GM23338 (cell line): ENCODE measurements around the gene BMP5. TPM values are rescaled to one million over a fixed set of nuclear protein-coding genes. Genes with fewer than 3 reads are reported as not detected.
A peak's percentile ranks its signal among the peaks of the same experiment; 100 is the strongest.

Source experiments
- ATAC-seq: fragments of 200-7000 bp; cut with Tn5 transposase; 3 replicates; pipeline ENCODE4 v1.9.1; 2020
- DNase-seq: peaks from one replicate; pipeline ENCODE4 v3.0.0-alpha.2; 2015; ENCODE audit warnings: low spot score
- H2AFZ ChIP-seq: fragments of 200-600 bp; sonication (generic); 2 replicates; pipeline ENCODE4 v1.8.0; 2016; ENCODE audit warnings: antibody characterized with exemption, mild to moderate bottlenecking, moderate library complexity
- H3F3A ChIP-seq: fragments of 200-600 bp; sonication (generic); replicated peaks from 2 replicates; pipeline ENCODE4 v1.8.0; 2017; ENCODE audit warnings: antibody characterized with exemption, mixed run types, low read depth
- H3K27ac ChIP-seq: fragments of 200-600 bp; sonication (generic); 2 replicates; pipeline ENCODE4 v1.6.1; 2016; ENCODE audit warnings: low read depth
- H3K27me3 ChIP-seq: fragments of 200-600 bp; sonication (generic); 2 replicates; pipeline ENCODE4 v1.8.0; 2016; ENCODE audit warnings: mild to moderate bottlenecking, mixed run types, moderate library complexity; ENCODE audit not compliant: insufficient read depth
- H3K36me3 ChIP-seq: fragments of 200-600 bp; sonication (generic); 2 replicates; pipeline ENCODE4 v1.8.0; 2016; ENCODE audit warnings: mild to moderate bottlenecking; ENCODE audit not compliant: insufficient read depth
- H3K4me1 ChIP-seq: fragments of 200-600 bp; sonication (generic); 2 replicates; pipeline ENCODE4 v1.8.0; 2016; ENCODE audit warnings: mild to moderate bottlenecking, moderate library complexity; ENCODE audit not compliant: insufficient read depth
- H3K4me2 ChIP-seq: fragments of 200-600 bp; sonication (generic); 2 replicates; pipeline ENCODE4 v1.7.1; 2017; ENCODE audit warnings: mixed run types
- H3K4me3 ChIP-seq: fragments of 200-600 bp; sonication (generic); 2 replicates; pipeline ENCODE4 v1.6.1; 2016; ENCODE audit warnings: mixed run types
- H3K79me2 ChIP-seq: fragments of 200-600 bp; sonication (generic); replicated peaks from 2 replicates; pipeline ENCODE4 v1.8.0; 2017; ENCODE audit warnings: mild to moderate bottlenecking; ENCODE audit not compliant: insufficient read depth
- H3K9me2 ChIP-seq: fragments of 200-600 bp; sonication (generic); 2 replicates; pipeline ENCODE4 v1.8.0; 2017; ENCODE audit not compliant: insufficient read depth
- H4K20me1 ChIP-seq: fragments of 200-600 bp; sonication (generic); replicated peaks from 2 replicates; pipeline ENCODE4 v1.8.0; 2017; ENCODE audit warnings: mild to moderate bottlenecking; ENCODE audit not compliant: insufficient read depth
- H3K27ac Mint-ChIP-seq: 2 replicates; pipeline ENCODE4 v1.8.0; 2020; ENCODE audit warnings: inconsistent platforms, mild to moderate bottlenecking, moderate library complexity, mixed read lengths
- H3K27me3 Mint-ChIP-seq: 3 replicates; pipeline ENCODE4 v1.8.0; 2022; ENCODE audit warnings: low read depth, mild to moderate bottlenecking, moderate library complexity, mixed read lengths, inconsistent platforms; ENCODE audit not compliant: insufficient read depth, poor library complexity
- H3K36me3 Mint-ChIP-seq: 3 replicates; pipeline ENCODE4 v1.8.0; 2021; ENCODE audit warnings: low read depth, mild to moderate bottlenecking, inconsistent platforms, moderate library complexity, mixed read lengths
- H3K4me1 Mint-ChIP-seq: 3 replicates; pipeline ENCODE4 v1.8.0; 2020; ENCODE audit warnings: mild to moderate bottlenecking, inconsistent platforms, mixed read lengths
- H3K4me3 Mint-ChIP-seq: 3 replicates; pipeline ENCODE4 v1.8.0; 2021; ENCODE audit warnings: moderate library complexity, mild to moderate bottlenecking, inconsistent platforms, mixed read lengths
- H3K9me3 Mint-ChIP-seq: 3 replicates; pipeline ENCODE4 v1.8.0; 2020; ENCODE audit warnings: moderate library complexity, mild to moderate bottlenecking, inconsistent platforms, mixed read lengths
- CREB1 ChIP-seq: fragments of 250-450 bp; sonication (Bioruptor Pico); IDR thresholded peaks from 2 replicates; pipeline ENCODE4 v1.5.0; 2020; ENCODE audit warnings: low read depth, mild to moderate bottlenecking, moderate library complexity
- EZH2 ChIP-seq: fragments of 200-600 bp; sonication (generic); IDR thresholded peaks from one replicate; pipeline ENCODE4 v1.8.0; 2017; ENCODE audit warnings: antibody characterized with exemption, mild to moderate bottlenecking, low read depth; ENCODE audit not compliant: unreplicated experiment
- EZH2phosphoT487 ChIP-seq: fragments of 200-600 bp; sonication (generic); IDR thresholded peaks from one replicate; pipeline ENCODE4 v1.8.1; 2018; ENCODE audit warnings: antibody characterized with exemption; ENCODE audit not compliant: unreplicated experiment
- JUNB ChIP-seq: IDR thresholded peaks from one replicate; pipeline ENCODE4 v1.6.1; 2016; ENCODE audit warnings: antibody characterized with exemption; ENCODE audit not compliant: unreplicated experiment
- NANOG ChIP-seq: IDR thresholded peaks from 2 replicates; pipeline ENCODE4 v1.6.1; 2016; ENCODE audit warnings: antibody characterized with exemption, borderline replicate concordance
- POLR2AphosphoS5 ChIP-seq: IDR thresholded peaks from 2 replicates; pipeline ENCODE4 v1.6.1; 2016; ENCODE audit warnings: antibody characterized with exemption, low read depth
- STAT1 ChIP-seq: IDR thresholded peaks from one replicate; pipeline ENCODE4 v1.6.1; 2016; ENCODE audit warnings: antibody characterized with exemption; ENCODE audit not compliant: unreplicated experiment
- ZNF114 ChIP-seq: fragments of 250-450 bp; sonication (Bioruptor Pico); IDR thresholded peaks from 2 replicates; pipeline ENCODE4 v1.5.0; 2020; ENCODE audit warnings: mild to moderate bottlenecking, moderate library complexity
- polyA plus RNA-seq: library from polyadenylated mRNA; unstranded; fragments of >200 nt; fragmentation: Nextera tagmentation; extraction: Ambion mirVana; gene quantifications from 2 replicates; pipeline ENCODE4 v1.2.1, GENCODE V29; 2016
- total RNA-seq: library from RNA; depleted of rRNA; stranded (reverse); fragments of >200 nt; shearing (Covaris generic); gene quantifications from 2 replicates; pipeline ENCODE4 v1.2.3, GENCODE V29; 2014
- TF ChIP-seq, protein P1 (sequence below): IDR thresholded peaks from 2 replicates; pipeline ENCODE4 v1.6.1; 2016; ENCODE audit warnings: antibody characterized with exemption
- TF ChIP-seq, protein P2 (sequence below), 2 experiments: fragments of 200-600 bp in 1 of 2; sonication (generic) in 1 of 2; conservative IDR thresholded peaks; 2 replicates each; pipeline versions ENCODE4 v1.5.1 to v1.6.1; 2016 to 2017; ENCODE audit warnings: antibody characterized with exemption in 2 of 2, low read depth in 2 of 2, mild to moderate bottlenecking in 2 of 2, moderate library complexity in 1 of 2
- TF ChIP-seq, protein P3 (sequence below): IDR thresholded peaks from one replicate; pipeline ENCODE4 v1.6.1; 2018; ENCODE audit warnings: antibody characterized with exemption; ENCODE audit not compliant: unreplicated experiment

The BMP5 gene
- total and polyA plus RNA-seq, 2 experiments from 2014 or later, result 0.06 to 0.07 TPM

DNA sequence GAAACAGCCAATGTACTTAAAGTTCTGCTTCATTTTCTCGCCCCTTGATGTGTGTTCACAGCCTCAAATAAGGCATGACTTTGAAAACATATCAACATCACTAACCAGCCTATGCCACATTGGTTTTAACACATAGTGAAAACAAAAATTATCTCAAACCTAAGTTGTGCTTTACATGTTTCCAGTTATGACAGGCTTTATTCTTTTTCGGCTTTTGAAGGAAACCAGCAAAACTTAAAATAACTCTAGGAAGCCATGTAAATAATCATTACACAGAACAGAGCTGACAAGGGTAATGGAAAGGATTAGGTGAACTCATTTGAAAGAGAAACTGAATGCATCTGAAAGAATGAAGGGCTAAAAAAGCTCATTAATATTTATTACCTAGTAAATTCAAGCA is 42.1 kb downstream of the BMP5 start (continued):
- TF ChIP-seq JUNB (no peak), NANOG (no peak), EZH2phosphoT487 (no peak), STAT1 (no peak)
- TF ChIP-seq, protein P1, sequence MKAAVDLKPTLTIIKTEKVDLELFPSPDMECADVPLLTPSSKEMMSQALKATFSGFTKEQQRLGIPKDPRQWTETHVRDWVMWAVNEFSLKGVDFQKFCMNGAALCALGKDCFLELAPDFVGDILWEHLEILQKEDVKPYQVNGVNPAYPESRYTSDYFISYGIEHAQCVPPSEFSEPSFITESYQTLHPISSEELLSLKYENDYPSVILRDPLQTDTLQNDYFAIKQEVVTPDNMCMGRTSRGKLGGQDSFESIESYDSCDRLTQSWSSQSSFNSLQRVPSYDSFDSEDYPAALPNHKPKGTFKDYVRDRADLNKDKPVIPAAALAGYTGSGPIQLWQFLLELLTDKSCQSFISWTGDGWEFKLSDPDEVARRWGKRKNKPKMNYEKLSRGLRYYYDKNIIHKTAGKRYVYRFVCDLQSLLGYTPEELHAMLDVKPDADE, result no peak

DNA sequence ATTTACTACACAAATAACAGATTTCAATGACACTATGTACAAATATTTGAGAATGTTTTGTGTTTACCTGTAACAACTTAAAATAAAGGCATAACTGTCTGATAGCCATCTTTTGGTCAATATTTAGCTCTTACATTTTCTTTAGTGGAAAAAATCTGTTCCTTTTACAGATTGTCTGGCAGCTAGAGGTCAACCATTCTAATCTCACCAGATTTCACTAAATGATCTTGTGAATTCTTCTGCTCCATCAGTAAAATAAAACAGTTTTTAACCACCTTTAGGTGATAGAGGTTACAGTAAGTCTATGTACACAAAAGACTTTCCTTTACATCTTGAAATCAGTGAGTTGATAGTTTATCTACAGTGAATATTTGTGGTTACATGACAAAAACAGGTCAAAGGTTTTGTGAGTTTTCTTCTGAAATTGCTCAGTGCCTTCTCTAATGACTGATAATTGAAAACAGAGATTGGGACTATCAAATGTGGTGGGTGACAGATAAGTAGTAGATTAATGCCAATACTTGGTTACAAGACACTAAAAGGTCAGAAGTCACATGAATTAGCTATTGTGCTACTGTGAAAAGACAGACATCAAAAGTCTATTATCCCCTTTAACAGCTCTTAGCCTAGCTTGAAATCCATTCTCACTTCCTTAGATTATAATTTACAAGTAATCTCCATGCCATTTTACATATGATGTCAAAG is 47.4 kb downstream of the BMP5 start:
- H3K4me1 Mint-ChIP-seq, result peaks cover 8% of the 10 kb centered on the region; the same call in 2 of the 3 replicates
- no peaks in the 10 kb centered on the region for H3K9me3 Mint-ChIP-seq
- TF ChIP-seq JUNB (no peak), POLR2AphosphoS5 (no peak), NANOG (no peak), EZH2 (no peak), ZNF114 (CRISPR knock-in tag) (no peak), STAT1 (no peak), CREB1 (CRISPR knock-in tag) (no peak)
- TF ChIP-seq, protein P1, result no peak
- TF ChIP-seq, protein P2, sequence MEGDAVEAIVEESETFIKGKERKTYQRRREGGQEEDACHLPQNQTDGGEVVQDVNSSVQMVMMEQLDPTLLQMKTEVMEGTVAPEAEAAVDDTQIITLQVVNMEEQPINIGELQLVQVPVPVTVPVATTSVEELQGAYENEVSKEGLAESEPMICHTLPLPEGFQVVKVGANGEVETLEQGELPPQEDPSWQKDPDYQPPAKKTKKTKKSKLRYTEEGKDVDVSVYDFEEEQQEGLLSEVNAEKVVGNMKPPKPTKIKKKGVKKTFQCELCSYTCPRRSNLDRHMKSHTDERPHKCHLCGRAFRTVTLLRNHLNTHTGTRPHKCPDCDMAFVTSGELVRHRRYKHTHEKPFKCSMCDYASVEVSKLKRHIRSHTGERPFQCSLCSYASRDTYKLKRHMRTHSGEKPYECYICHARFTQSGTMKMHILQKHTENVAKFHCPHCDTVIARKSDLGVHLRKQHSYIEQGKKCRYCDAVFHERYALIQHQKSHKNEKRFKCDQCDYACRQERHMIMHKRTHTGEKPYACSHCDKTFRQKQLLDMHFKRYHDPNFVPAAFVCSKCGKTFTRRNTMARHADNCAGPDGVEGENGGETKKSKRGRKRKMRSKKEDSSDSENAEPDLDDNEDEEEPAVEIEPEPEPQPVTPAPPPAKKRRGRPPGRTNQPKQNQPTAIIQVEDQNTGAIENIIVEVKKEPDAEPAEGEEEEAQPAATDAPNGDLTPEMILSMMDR (conservative IDR thresholded peaks at IDR 0.05; ENCODE audit: low read depth in 2 of 2), result no peak
- TF ChIP-seq, protein P3, sequence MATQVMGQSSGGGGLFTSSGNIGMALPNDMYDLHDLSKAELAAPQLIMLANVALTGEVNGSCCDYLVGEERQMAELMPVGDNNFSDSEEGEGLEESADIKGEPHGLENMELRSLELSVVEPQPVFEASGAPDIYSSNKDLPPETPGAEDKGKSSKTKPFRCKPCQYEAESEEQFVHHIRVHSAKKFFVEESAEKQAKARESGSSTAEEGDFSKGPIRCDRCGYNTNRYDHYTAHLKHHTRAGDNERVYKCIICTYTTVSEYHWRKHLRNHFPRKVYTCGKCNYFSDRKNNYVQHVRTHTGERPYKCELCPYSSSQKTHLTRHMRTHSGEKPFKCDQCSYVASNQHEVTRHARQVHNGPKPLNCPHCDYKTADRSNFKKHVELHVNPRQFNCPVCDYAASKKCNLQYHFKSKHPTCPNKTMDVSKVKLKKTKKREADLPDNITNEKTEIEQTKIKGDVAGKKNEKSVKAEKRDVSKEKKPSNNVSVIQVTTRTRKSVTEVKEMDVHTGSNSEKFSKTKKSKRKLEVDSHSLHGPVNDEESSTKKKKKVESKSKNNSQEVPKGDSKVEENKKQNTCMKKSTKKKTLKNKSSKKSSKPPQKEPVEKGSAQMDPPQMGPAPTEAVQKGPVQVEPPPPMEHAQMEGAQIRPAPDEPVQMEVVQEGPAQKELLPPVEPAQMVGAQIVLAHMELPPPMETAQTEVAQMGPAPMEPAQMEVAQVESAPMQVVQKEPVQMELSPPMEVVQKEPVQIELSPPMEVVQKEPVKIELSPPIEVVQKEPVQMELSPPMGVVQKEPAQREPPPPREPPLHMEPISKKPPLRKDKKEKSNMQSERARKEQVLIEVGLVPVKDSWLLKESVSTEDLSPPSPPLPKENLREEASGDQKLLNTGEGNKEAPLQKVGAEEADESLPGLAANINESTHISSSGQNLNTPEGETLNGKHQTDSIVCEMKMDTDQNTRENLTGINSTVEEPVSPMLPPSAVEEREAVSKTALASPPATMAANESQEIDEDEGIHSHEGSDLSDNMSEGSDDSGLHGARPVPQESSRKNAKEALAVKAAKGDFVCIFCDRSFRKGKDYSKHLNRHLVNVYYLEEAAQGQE, result no peak

More for the DNA sequence above, 47.4 kb downstream of the BMP5 start:
- Histone ChIP-seq H3K4me2 (no peak overlapping the region), H3K4me3 (no peak overlapping the region), H3K9me2 (no peaks in the 10 kb centered on the region), H2AFZ (peak overlapping the region; percentile 7; the same call in 1 of the 2 replicates), H3K27ac (no peak overlapping the region), H3K4me1 (no peaks in the 10 kb centered on the region), H3F3A (no peaks in the 10 kb centered on the region), H3K79me2 (no peaks in the 10 kb centered on the region), H3K27me3 (no peaks in the 10 kb centered on the region), H3K36me3 (no peaks in the 10 kb centered on the region), H4K20me1 (no peaks in the 10 kb centered on the region)
- no peak for DNase-seq
- no peaks in the 10 kb centered on the region for H3K36me3 Mint-ChIP-seq
- no peaks in the 10 kb centered on the region for H3K27me3 Mint-ChIP-seq
- H3K4me3 Mint-ChIP-seq, result no peak overlapping the region
- H3K27ac Mint-ChIP-seq, result no peak overlapping the region
- no peak for ATAC-seq
